Thyroid gland (tissue), 4 donors: ENCODE data around the gene REC114. TPM values are rescaled to one million over a fixed set of nuclear protein-coding genes. Genes with fewer than 3 reads are reported as not detected.
"Not testable (repeated sequence)": the region's sequence is repeated elsewhere in the genome, so short reads cannot be mapped to it uniquely, and the experiment has no call there.

Experiments used
- DNase-seq, 2 donors: peaks; one replicate each; pipeline ENCODE4 v3.0.0-alpha.2; 2019
- H3K27ac ChIP-seq, 3 donors: fragments of 200-600 bp; sonication (generic); 1 replicate in 2 of 3; 2 replicates in 1 of 3; pipeline ENCODE4 v1.5.1; 2016 to 2019; ENCODE audit warnings: mild to moderate bottlenecking in 1 of 3, moderate library complexity in 1 of 3
- H3K27me3 ChIP-seq: fragments of 200-600 bp; sonication (generic); one replicate; pipeline ENCODE4 v1.5.1; 2019
- H3K36me3 ChIP-seq, 2 donors: fragments of 200-600 bp; sonication (generic); one replicate each; pipeline ENCODE4 v1.5.1; 2016 to 2019
- H3K4me1 ChIP-seq, 2 donors: fragments of 200-600 bp; sonication (generic); one replicate each; pipeline ENCODE4 v1.5.1; 2017 to 2019
- H3K4me3 ChIP-seq, 3 donors: fragments of 200-600 bp; sonication (generic); replicated peaks in 1 of 3; 1 replicate in 2 of 3; 2 replicates in 1 of 3; pipeline ENCODE4 v1.5.1; 2016; ENCODE audit warnings: mild to moderate bottlenecking in 1 of 3
- H3K9me3 ChIP-seq: fragments of 200-600 bp; sonication (generic); one replicate; pipeline ENCODE4 v1.5.1; 2017
- CTCF ChIP-seq, 6 experiments: fragments of 200-600 bp in 3 of 6; fragments of 450-650 bp in 3 of 6; sonication (generic) in 3 of 6; IDR thresholded peaks; one replicate each; pipeline ENCODE4 v1.5.1; 2016 to 2019; ENCODE audit warnings: antibody characterized with exemption in 6 of 6, mild to moderate bottlenecking in 2 of 6, inconsistent platforms in 1 of 6, moderate library complexity in 1 of 6
- POLR2A ChIP-seq, 2 donors: fragments of 450-650 bp; IDR thresholded peaks; one replicate each; pipeline ENCODE4 v1.6.1; 2017; ENCODE audit warnings: antibody characterized with exemption in 2 of 2, mild to moderate bottlenecking in 2 of 2, moderate library complexity in 1 of 2
- WGBS, 2 donors: methylation state at CpG; one replicate each; pipeline ENCODE4 v1.1.5; 2017; 5-methylcytosine and 5-hydroxymethylcytosine counted together
- intact Hi-C: fragments of 100-400 bp; cut with DNase I; formaldehyde crosslinking; loops from one replicate; pipeline ENCODE4 v1.15.1; 2023
- total RNA-seq, 4 donors: library from RNA; depleted of rRNA; stranded (reverse); fragments of >200 nt; gene quantifications; one replicate each; pipeline ENCODE4 v1.2.3, GENCODE V29; 2016

The REC114 gene
- total RNA-seq, 4 donors from 2014 or later, result not detected

- no peaks in the 10 kb centered on the region for H3K9me3 ChIP-seq
- no peaks in the 10 kb centered on the region for H3K27me3 ChIP-seq
- no peak for DNase-seq
- H3K36me3 ChIP-seq, result no peaks in the 10 kb centered on the region
- no peaks in the 10 kb centered on the region for H3K4me1 ChIP-seq
- intact Hi-C loops, result no loop called here
- H3K4me3 ChIP-seq, result no peak overlapping the region
- 85 to 90% methylated on average over 3 of the region's 3 CpGs for WGBS, 2 donors
- no peak for TF ChIP-seq CTCF (IDR thresholded peaks at IDR 0.05)
- no peak for TF ChIP-seq POLR2A (IDR thresholded peaks at IDR 0.05)
- H3K27ac ChIP-seq, result no peak overlapping the region
Measured at GRCh38 chr15:73440571-73440970, 2.4 kb upstream of the REC114 start.

GRCh38 chr15:73442421-73442820 lies 543 bp upstream of the REC114 start:
- H3K36me3 ChIP-seq, result no peaks in the 10 kb centered on the region
- 93 to 94% methylated on average over 11 of the region's 11 CpGs for WGBS, 2 donors
- H3K4me1 ChIP-seq, result no peaks in the 10 kb centered on the region
- DNase-seq, result no peak
- H3K27me3 ChIP-seq, result no peaks in the 10 kb centered on the region
- H3K27ac ChIP-seq, result no peak overlapping the region
- H3K4me3 ChIP-seq, result no peak overlapping the region
- no peak for TF ChIP-seq POLR2A (IDR thresholded peaks at IDR 0.05)
- TF ChIP-seq CTCF (IDR thresholded peaks at IDR 0.05), result no peak
- H3K9me3 ChIP-seq, result no peaks in the 10 kb centered on the region
- intact Hi-C loops, result no loop called here

GRCh38 chr15:73447471-73447870 lies 4.5 kb downstream of the REC114 start:
- H3K27me3 ChIP-seq, H3K4me3 ChIP-seq, H3K4me1 ChIP-seq, H3K36me3 ChIP-seq, H3K9me3 ChIP-seq, DNase-seq, intact Hi-C loops, H3K27ac ChIP-seq: not testable (repeated sequence)
- WGBS, 2 donors, result 95 to 97% methylated on average over 5 of the region's 5 CpGs

GRCh38 chr15:73448158-73448758 lies 5.3 kb downstream of the REC114 start:
- 67 to 89% methylated on average over 3 to 5 of the region's 5 CpGs for WGBS, 2 donors
- H3K36me3 ChIP-seq, H3K9me3 ChIP-seq, H3K27me3 ChIP-seq, DNase-seq, H3K27ac ChIP-seq, H3K4me1 ChIP-seq, intact Hi-C loops, H3K4me3 ChIP-seq: not testable (repeated sequence)

- H3K4me1 ChIP-seq, DNase-seq, H3K9me3 ChIP-seq, H3K36me3 ChIP-seq, H3K27ac ChIP-seq, intact Hi-C loops, H3K4me3 ChIP-seq, H3K27me3 ChIP-seq: not testable (repeated sequence)
- 83 to 88% methylated on average over 3 of the region's 3 CpGs for WGBS, 2 donors
Measured at GRCh38 chr15:73449980-73450379, 7.0 kb downstream of the REC114 start.

GRCh38 chr15:73454096-73454495 lies 11.1 kb downstream of the REC114 start:
- TF ChIP-seq CTCF (IDR thresholded peaks at IDR 0.05) (no peak), POLR2A (IDR thresholded peaks at IDR 0.05) (no peak)
- WGBS, 2 donors, result 38 to 53% methylated on average over 1 of the region's 1 CpG
- no peak overlapping the region for H3K27ac ChIP-seq
- H3K4me1 ChIP-seq, result no peaks in the 10 kb centered on the region
- intact Hi-C loops, result no loop called here
- no peak for DNase-seq
- H3K4me3 ChIP-seq, result no peak overlapping the region
- no peaks in the 10 kb centered on the region for H3K9me3 ChIP-seq
- H3K36me3 ChIP-seq, result no peaks in the 10 kb centered on the region
- no peaks in the 10 kb centered on the region for H3K27me3 ChIP-seq

GRCh38 chr15:73455876-73456275 lies 12.9 kb downstream of the REC114 start:
- H3K36me3 ChIP-seq, result no peaks in the 10 kb centered on the region
- no peaks in the 10 kb centered on the region for H3K27me3 ChIP-seq
- TF ChIP-seq CTCF (IDR thresholded peaks at IDR 0.05), result no peak
- no peak for TF ChIP-seq POLR2A (IDR thresholded peaks at IDR 0.05)
- no peak overlapping the region for H3K4me3 ChIP-seq
- intact Hi-C loops, result no loop called here
- H3K4me1 ChIP-seq, result no peaks in the 10 kb centered on the region
- WGBS, 2 donors, result 88 to 92% methylated on average over 1 of the region's 1 CpG
- no peaks in the 10 kb centered on the region for H3K9me3 ChIP-seq
- DNase-seq, result no peak
- no peak overlapping the region for H3K27ac ChIP-seq
